ENCODE measurements around the gene DQX1. TPM values are rescaled to one million over a fixed set of nuclear protein-coding genes. Genes with fewer than 3 reads are reported as not detected.

Gene DQX1
- total RNA-seq, 1 experiment from 2014 or later: 1.3 TPM

- H3K9me3 Mint-ChIP-seq: no peaks in the 10 kb centered on the region
- peaks cover 50% of the 10 kb centered on the region for H3K27me3 Mint-ChIP-seq (ENCODE audit: low read depth)
- peaks cover 19% of the 10 kb centered on the region for H3K4me1 Mint-ChIP-seq
- DNase-seq (ENCODE audit: low spot score): no peak
- ChIA-PET POLR2A (no interaction called here), CTCF (no interaction called here)
- H3K4me3 Mint-ChIP-seq: no peak overlapping the region
- TF ChIP-seq SMAD3 (CRISPR knock-in tag; IDR thresholded peaks at IDR 0.05; ENCODE audit: borderline replicate concordance) (no peak), STAT6 (CRISPR knock-in tag; conservative IDR thresholded peaks at IDR 0.05; ENCODE audit: low read depth) (no peak), ZNF671 (CRISPR knock-in tag; IDR thresholded peaks at IDR 0.05) (no peak), NFYB (CRISPR knock-in tag; conservative IDR thresholded peaks at IDR 0.05; ENCODE audit: low read depth) (no peak), ARID4B (CRISPR knock-in tag; IDR thresholded peaks at IDR 0.05; ENCODE audit: borderline replicate concordance) (no peak), ZNF396 (CRISPR knock-in tag; IDR thresholded peaks at IDR 0.05; ENCODE audit: borderline replicate concordance) (no peak), GABPB1 (CRISPR knock-in tag; IDR thresholded peaks at IDR 0.05) (no peak), EMX1 (CRISPR knock-in tag; IDR thresholded peaks at IDR 0.05) (no peak), ESRRA (CRISPR knock-in tag; IDR thresholded peaks at IDR 0.05; ENCODE audit: borderline replicate concordance) (no peak), GRHL2 (CRISPR knock-in tag; IDR thresholded peaks at IDR 0.05; ENCODE audit: insufficient replicate concordance, severe bottlenecking) (no peak), IRF1 (CRISPR knock-in tag; IDR thresholded peaks at IDR 0.05) (no peak), TEAD1 (CRISPR knock-in tag; IDR thresholded peaks at IDR 0.05) (no peak), HMGA2 (CRISPR knock-in tag; IDR thresholded peaks at IDR 0.05) (no peak)
- H3K27ac Mint-ChIP-seq: no peak overlapping the region
- H3K36me3 Mint-ChIP-seq: peaks cover 2% of the 10 kb centered on the region; the same call in 1 of the 2 replicates
- ATAC-seq: no peak
Observed at GRCh38 chr2:74546004-74546403, 20.0 kb upstream of the DQX1 start.

- ChIA-PET CTCF (no interaction called here), POLR2A (no interaction called here)
- DNase-seq (ENCODE audit: low spot score): no peak
- Mint-ChIP-seq H3K4me3 (no peak overlapping the region), H3K27ac (no peak overlapping the region), H3K9me3 (no peaks in the 10 kb centered on the region), H3K36me3 (no peaks in the 10 kb centered on the region), H3K4me1 (peaks cover 10% of the 10 kb centered on the region), H3K27me3 (ENCODE audit: low read depth) (peaks cover 36% of the 10 kb centered on the region)
- ATAC-seq: no peak
- TF ChIP-seq RORB (CRISPR knock-in tag; IDR thresholded peaks at IDR 0.05) (no peak), ZNF138 (CRISPR knock-in tag; conservative IDR thresholded peaks at IDR 0.05) (no peak), GABPB1 (CRISPR knock-in tag; IDR thresholded peaks at IDR 0.05) (no peak), ETV6 (CRISPR knock-in tag; IDR thresholded peaks at IDR 0.05) (no peak), NR1H2 (CRISPR knock-in tag; IDR thresholded peaks at IDR 0.05) (no peak), TP53 (CRISPR knock-in tag; IDR thresholded peaks at IDR 0.05) (no peak), USF2 (CRISPR knock-in tag; IDR thresholded peaks at IDR 0.05) (no peak), MAX (CRISPR knock-in tag; IDR thresholded peaks at IDR 0.05) (no peak), PRRX2 (CRISPR knock-in tag; IDR thresholded peaks at IDR 0.05) (no peak), KAT7 (CRISPR knock-in tag; IDR thresholded peaks at IDR 0.05; ENCODE audit: borderline replicate concordance) (no peak), E2F4 (CRISPR knock-in tag; IDR thresholded peaks at IDR 0.05; ENCODE audit: borderline replicate concordance, low read depth) (no peak), NR2C2 (CRISPR knock-in tag; IDR thresholded peaks at IDR 0.05) (no peak), ZBTB21 (CRISPR knock-in tag; IDR thresholded peaks at IDR 0.05; ENCODE audit: borderline replicate concordance) (no peak), TEAD1 (CRISPR knock-in tag; IDR thresholded peaks at IDR 0.05) (no peak), ZMAT4 (CRISPR knock-in tag; IDR thresholded peaks at IDR 0.05) (no peak)
Observed at GRCh38 chr2:74544634-74545033, 18.6 kb upstream of the DQX1 start.

Measured in WTC11 (cell line).